MG63 (cell line): ENCODE data around the gene PLAC8L1. TPM values are rescaled to one million over a fixed set of nuclear protein-coding genes. Genes with fewer than 3 reads are reported as not detected.

Source experiments
- total RNA-seq: library from RNA; depleted of rRNA; stranded (reverse); fragments of >200 nt; shearing (Covaris generic); gene quantifications from 2 replicates; pipeline ENCODE4 v1.2.3, GENCODE V29; 2014; ENCODE audit warnings: low replicate concordance; rRNA removed

Gene PLAC8L1
- total RNA-seq, 1 experiment from 2014 or later: not detected

Other genes starting within 250 kb of the PLAC8L1 start
- gene GRXCR2, start 232.6 kb downstream of the PLAC8L1 start, total RNA-seq: not detected in 2 replicates
- 0.26 and 1.2 TPM in 2 replicates for gene SH3RF2, start 169.0 kb downstream of the PLAC8L1 start, total RNA-seq
- gene LARS1, start 77.1 kb upstream of the PLAC8L1 start, total RNA-seq: 128 and 138 TPM in 2 replicates
- 27.2 and 36.4 TPM in 2 replicates for gene RBM27, start 98.0 kb upstream of the PLAC8L1 start, total RNA-seq
- not detected in 2 replicates for gene POU4F3, start 233.3 kb upstream of the PLAC8L1 start, total RNA-seq